SU-DHL-6 (cell line): ENCODE measurements around the gene PRDM1.

ENCODE experiments used
- H2AFZ ChIP-seq: fragments of 200-600 bp; sonication (generic); 2 replicates; pipeline ENCODE4 v1.6.1; 2014; ENCODE audit warnings: low read depth, mild to moderate bottlenecking, moderate library complexity, mixed read lengths, antibody characterized with exemption, low read length; ENCODE audit not compliant: severe bottlenecking
- H3F3A ChIP-seq: fragments of 200-600 bp; shearing (Covaris generic); 2 replicates; pipeline ENCODE4 v1.6.0; 2016; ENCODE audit warnings: antibody characterized with exemption, mild to moderate bottlenecking; ENCODE audit not compliant: insufficient read depth
- H3K27ac ChIP-seq: fragments of 200-600 bp; sonication (generic); 2 replicates; pipeline ENCODE4 v1.5.1; 2016; ENCODE audit warnings: low read depth, mild to moderate bottlenecking, low read length, moderate library complexity, mixed read lengths
- H3K27me3 ChIP-seq: fragments of 200-600 bp; sonication (generic), shearing (Covaris generic); 2 replicates; pipeline ENCODE4 v1.6.0; 2014; ENCODE audit warnings: mild to moderate bottlenecking, low read length
- H3K36me3 ChIP-seq: fragments of 200-600 bp; sonication (generic); 2 replicates; pipeline ENCODE4 v1.6.1; 2014; ENCODE audit warnings: mild to moderate bottlenecking, low read length, mixed read lengths
- H3K4me2 ChIP-seq: fragments of 300-600, 200-600 bp; shearing (Covaris generic), sonication (generic); 2 replicates; pipeline ENCODE4 v1.6.0; 2014; ENCODE audit warnings: low read length, low read depth, mild to moderate bottlenecking; ENCODE audit not compliant: poor library complexity, severe bottlenecking
- H3K4me3 ChIP-seq: fragments of 200-600 bp; sonication (generic); 2 replicates; pipeline ENCODE4 v1.5.1; 2014; ENCODE audit warnings: antibody characterized with exemption, low read length, mild to moderate bottlenecking, mixed read lengths; ENCODE audit not compliant: insufficient read depth, poor library complexity, severe bottlenecking
- H3K79me2 ChIP-seq: fragments of 200-600 bp; sonication (generic); 2 replicates; pipeline ENCODE4 v1.6.1; 2014; ENCODE audit warnings: mild to moderate bottlenecking, low read length, moderate library complexity; ENCODE audit not compliant: insufficient read depth
- H3K9ac ChIP-seq: fragments of 200-600 bp; sonication (generic); 2 replicates; pipeline ENCODE4 v1.7.0; 2014; ENCODE audit warnings: mild to moderate bottlenecking, low read length
- H3K9me2 ChIP-seq: fragments of 200-600 bp; sonication (generic); replicated peaks from 2 replicates; pipeline ENCODE4 v1.6.1; 2014; ENCODE audit warnings: low read length; ENCODE audit not compliant: insufficient read depth
- H3K9me3 ChIP-seq: fragments of 200-600 bp; sonication (generic); 2 replicates; pipeline ENCODE4 v1.6.1; 2014; ENCODE audit warnings: low read length, mixed read lengths; ENCODE audit not compliant: insufficient read depth
- H4K20me1 ChIP-seq: fragments of 200-600 bp; sonication (generic); 2 replicates; pipeline ENCODE4 v1.6.1; 2014; ENCODE audit warnings: low read depth, mild to moderate bottlenecking, antibody characterized with exemption, low read length, moderate library complexity, mixed read lengths
- CTCF ChIP-seq: fragments of 200-600 bp; sonication (generic); IDR thresholded peaks from one replicate; pipeline ENCODE4 v1.5.1; 2017; ENCODE audit warnings: antibody characterized with exemption, mild to moderate bottlenecking, low read length, moderate library complexity; ENCODE audit not compliant: insufficient read depth, poor library complexity, severe bottlenecking
- EZH2phosphoT487 ChIP-seq: fragments of 200-600 bp; sonication (generic), shearing (Covaris generic); conservative IDR thresholded peaks from 2 replicates; pipeline ENCODE4 v1.6.1; 2018; ENCODE audit warnings: mild to moderate bottlenecking, antibody characterized with exemption, low read length, moderate library complexity, mixed read lengths

The PRDM1 gene

GRCh38 chr6:106122938-106123656 is 37.0 kb downstream of the PRDM1 start:
- Histone ChIP-seq H3K9ac (no peak overlapping the region), H3K4me2 (no peak overlapping the region), H3K79me2 (no peaks in the 10 kb centered on the region), H3K27me3 (no peaks in the 10 kb centered on the region), H2AFZ (no peak overlapping the region), H3K27ac (no peak overlapping the region), H4K20me1 (no peaks in the 10 kb centered on the region), H3F3A (no peaks in the 10 kb centered on the region), H3K36me3 (no peaks in the 10 kb centered on the region), H3K9me3 (no peaks in the 10 kb centered on the region), H3K9me2 (no peaks in the 10 kb centered on the region), H3K4me3 (no peak overlapping the region)
- no peak for TF ChIP-seq CTCF
- TF ChIP-seq EZH2phosphoT487 = no peak

- no peaks in the 10 kb centered on the region for H3K9me3 ChIP-seq
- no peak overlapping the region for H3K9ac ChIP-seq
- H3K4me2 ChIP-seq = no peak overlapping the region
- H3F3A ChIP-seq = no peaks in the 10 kb centered on the region
- no peak overlapping the region for H2AFZ ChIP-seq
- H3K36me3 ChIP-seq = no peaks in the 10 kb centered on the region
- H4K20me1 ChIP-seq = no peaks in the 10 kb centered on the region
- H3K9me2 ChIP-seq = no peaks in the 10 kb centered on the region
- H3K27me3 ChIP-seq = no peaks in the 10 kb centered on the region
- no peak overlapping the region for H3K4me3 ChIP-seq
- no peak overlapping the region for H3K27ac ChIP-seq
- no peaks in the 10 kb centered on the region for H3K79me2 ChIP-seq
- TF ChIP-seq EZH2phosphoT487 = no peak
- TF ChIP-seq CTCF = no peak
These were observed 37.9 kb downstream of the PRDM1 start for GRCh38 chr6:106124015-106124414.

GRCh38 chr6:106124437-106125430 is 38.6 kb downstream of the PRDM1 start:
- Histone ChIP-seq H3K4me3 (no peak overlapping the region), H3K9me3 (no peaks in the 10 kb centered on the region), H3K4me2 (no peak overlapping the region), H3K79me2 (no peaks in the 10 kb centered on the region), H3F3A (no peaks in the 10 kb centered on the region), H3K36me3 (no peaks in the 10 kb centered on the region), H3K27ac (no peak overlapping the region), H3K9ac (no peak overlapping the region), H3K27me3 (no peaks in the 10 kb centered on the region), H2AFZ (no peak overlapping the region), H4K20me1 (no peaks in the 10 kb centered on the region), H3K9me2 (no peaks in the 10 kb centered on the region)
- no peak for TF ChIP-seq EZH2phosphoT487
- TF ChIP-seq CTCF = no peak
